IMR-90 (cell line): ENCODE measurements around the gene ACOXL. TPM values are rescaled to one million over a fixed set of nuclear protein-coding genes. Genes with fewer than 3 reads are reported as not detected.

ENCODE experiments used
- ATAC-seq: fragments of 200-7000 bp; cut with Tn5 transposase; 2 replicates; pipeline ENCODE4 v1.9.1; 2020; ENCODE audit warnings: low read depth, mild to moderate bottlenecking, moderate library complexity
- BruUV-seq: library from RNA; stranded (reverse); fragments of 400-500 nt; replicated peaks from 2 replicates; lab custom pipeline; 2021; lab: Mats Ljungman, UMichigan
- CTCF ChIA-PET: fragments of 300-600 bp; formaldehyde crosslinking; extraction: SDS; loops from one replicate; lab custom pipeline; 2021; ENCODE audit warnings: antibody characterized with exemption; lab: Yijun Ruan, JAX
- POLR2A ChIA-PET: fragments of 300-600 bp; sonication (Branson Sonifier 250); formaldehyde crosslinking; loops from one replicate; lab custom pipeline; 2022; ENCODE audit warnings: antibody characterized with exemption; ENCODE audit not compliant: unreplicated experiment; lab: Charles Lee
- DNase-seq: peaks from one replicate; pipeline ENCODE4 v3.0.0; 2013
- H2AFZ ChIP-seq: replicated peaks from 2 replicates; pipeline ENCODE3; 2013; ENCODE audit warnings: low read length, mild to moderate bottlenecking; ENCODE audit not compliant: poor library complexity
- H2AK5ac ChIP-seq: 2 replicates; pipeline ENCODE4 v1.6.1; 2013; ENCODE audit warnings: low read depth, low read length, inconsistent platforms
- H2AK9ac ChIP-seq: replicated peaks from 2 replicates; pipeline ENCODE3; 2013; ENCODE audit warnings: mild to moderate bottlenecking, low read depth, low read length, moderate library complexity; ENCODE audit not compliant: poor library complexity
- H2BK120ac ChIP-seq: 2 replicates; pipeline ENCODE4 v1.6.1; 2013; ENCODE audit warnings: low read depth, low read length, inconsistent platforms
- H2BK15ac ChIP-seq: 3 replicates; pipeline ENCODE4 v1.6.1; 2013; ENCODE audit warnings: low read depth, low read length, inconsistent platforms
- H2BK20ac ChIP-seq: 2 replicates; pipeline ENCODE4 v1.6.1; 2013; ENCODE audit warnings: low read depth, mild to moderate bottlenecking, inconsistent platforms, low read length, moderate library complexity
- H2BK5ac ChIP-seq: 2 replicates; pipeline ENCODE4 v1.6.1; 2013; ENCODE audit warnings: mild to moderate bottlenecking, low read depth, low read length, inconsistent platforms; ENCODE audit not compliant: poor library complexity, severe bottlenecking
- H3K14ac ChIP-seq: replicated peaks from 2 replicates; pipeline ENCODE4 v1.6.1; 2013; ENCODE audit warnings: low read depth, low read length, inconsistent platforms
- H3K18ac ChIP-seq: 2 replicates; pipeline ENCODE4 v1.6.1; 2013; ENCODE audit warnings: low read depth, low read length, control low read depth
- H3K23ac ChIP-seq: 2 replicates; pipeline ENCODE4 v1.6.1; 2013; ENCODE audit warnings: low read depth, low read length, inconsistent platforms
- H3K27ac ChIP-seq: 2 replicates; pipeline ENCODE4 v1.5.1; 2013; ENCODE audit warnings: mild to moderate bottlenecking, control low read depth, low read length; ENCODE audit not compliant: insufficient read depth
- H3K27me3 ChIP-seq: 2 replicates; pipeline ENCODE4 v1.6.1; 2013; ENCODE audit warnings: low read length; ENCODE audit not compliant: control insufficient read depth, insufficient read depth
- H3K36me3 ChIP-seq: 2 replicates; pipeline ENCODE4 v1.6.1; 2013; ENCODE audit warnings: low read length, mixed read lengths; ENCODE audit not compliant: control insufficient read depth, insufficient read depth
- H3K4ac ChIP-seq: 2 replicates; pipeline ENCODE4 v1.6.1; 2013; ENCODE audit warnings: low read depth, low read length, inconsistent platforms
- H3K4me1 ChIP-seq: 2 replicates; pipeline ENCODE4 v1.6.1; 2013; ENCODE audit warnings: low read length, mixed read lengths; ENCODE audit not compliant: control insufficient read depth, insufficient read depth
- H3K4me2 ChIP-seq: 2 replicates; pipeline ENCODE4 v1.6.1; 2013; ENCODE audit warnings: low read depth, mild to moderate bottlenecking, control low read depth, low read length, moderate library complexity
- H3K4me3 ChIP-seq: 2 replicates; pipeline ENCODE4 v1.5.1; 2013; ENCODE audit warnings: low read depth, mild to moderate bottlenecking, control low read depth, low read length, moderate library complexity; ENCODE audit not compliant: insufficient read depth
- H3K56ac ChIP-seq: 2 replicates; pipeline ENCODE4 v1.6.1; 2013; ENCODE audit warnings: low read length, inconsistent platforms; ENCODE audit not compliant: insufficient read depth; ENCODE audit errors: extremely low read depth
- H3K79me1 ChIP-seq, 2 experiments: 2 replicates each; pipeline ENCODE4 v1.6.1; 2013; ENCODE audit warnings: low read length in 2 of 2, inconsistent platforms in 1 of 2, low read depth in 1 of 2
- H3K9ac ChIP-seq: 2 replicates; pipeline ENCODE4 v1.6.1; 2013; ENCODE audit warnings: low read depth, low read length, control low read depth
- H3K9me1 ChIP-seq: 2 replicates; pipeline ENCODE4 v1.6.1; 2013; ENCODE audit warnings: low read length, inconsistent platforms; ENCODE audit not compliant: insufficient read depth
- H3K9me3 ChIP-seq: 2 replicates; pipeline ENCODE4 v1.6.1; 2013; ENCODE audit warnings: low read length; ENCODE audit not compliant: control insufficient read depth, insufficient read depth
- H4K20me1 ChIP-seq: 2 replicates; pipeline ENCODE4 v1.6.1; 2013; ENCODE audit warnings: low read length, inconsistent platforms; ENCODE audit not compliant: insufficient read depth
- H4K5ac ChIP-seq: 2 replicates; pipeline ENCODE4 v1.6.1; 2013; ENCODE audit warnings: mild to moderate bottlenecking, low read depth, low read length, control low read depth
- H4K8ac ChIP-seq, 2 experiments: 2 replicates each; pipeline ENCODE4 v1.6.1; 2013; ENCODE audit warnings: low read depth in 2 of 2, low read length in 2 of 2, control low read depth in 1 of 2, inconsistent platforms in 1 of 2
- H4K91ac ChIP-seq: 2 replicates; pipeline ENCODE4 v1.6.1; 2013; ENCODE audit warnings: low read depth, low read length, inconsistent platforms; ENCODE audit not compliant: insufficient read depth
- BHLHE40 ChIP-seq: fragments of 150-350 bp; IDR thresholded peaks from 2 replicates; pipeline ENCODE4 v1.6.1; 2016; ENCODE audit warnings: mild to moderate bottlenecking, low read depth, low read length
- CEBPB ChIP-seq: IDR thresholded peaks from 2 replicates; pipeline ENCODE4 v1.6.1; 2012; ENCODE audit warnings: low read depth, low read length, improper control_type of control experiment
- CHD1 ChIP-seq: IDR thresholded peaks from 2 replicates; pipeline ENCODE4 v1.6.1; 2012; ENCODE audit warnings: low read depth, low read length, improper control_type of control experiment
- CTCF ChIP-seq: conservative IDR thresholded peaks from 2 replicates; pipeline ENCODE4 v1.5.1; 2012; ENCODE audit warnings: mild to moderate bottlenecking, low read depth, low read length, improper control_type of control experiment
- ELK1 ChIP-seq: fragments of 150-350 bp; IDR thresholded peaks from 2 replicates; pipeline ENCODE4 v1.6.1; 2016; ENCODE audit warnings: low read depth, mild to moderate bottlenecking, low read length, moderate library complexity, borderline replicate concordance
- FOS ChIP-seq: fragments of 150-350 bp; IDR thresholded peaks from 2 replicates; pipeline ENCODE4 v1.6.1; 2016; ENCODE audit warnings: low read depth, low read length
- MAFK ChIP-seq: IDR thresholded peaks from 2 replicates; pipeline ENCODE4 v1.6.1; 2012; ENCODE audit warnings: low read depth, low read length, improper control_type of control experiment
- MAZ ChIP-seq: IDR thresholded peaks from 2 replicates; pipeline ENCODE4 v1.6.1; 2012; ENCODE audit warnings: low read depth, mild to moderate bottlenecking, low read length, improper control_type of control experiment, moderate library complexity, borderline replicate concordance
- MXI1 ChIP-seq: IDR thresholded peaks from 2 replicates; pipeline ENCODE4 v1.6.1; 2012; ENCODE audit warnings: low read depth, mild to moderate bottlenecking, low read length, moderate library complexity, borderline replicate concordance
- NFE2L2 ChIP-seq: fragments of 150-350 bp; IDR thresholded peaks from 2 replicates; pipeline ENCODE4 v1.6.1; 2016; ENCODE audit warnings: low read depth, mild to moderate bottlenecking, low read length
- POLR2A ChIP-seq: IDR thresholded peaks from 2 replicates; pipeline ENCODE4 v1.6.1; 2012; ENCODE audit warnings: mild to moderate bottlenecking, low read depth, low read length
- RCOR1 ChIP-seq: IDR thresholded peaks from 2 replicates; pipeline ENCODE4 v1.6.1; 2012; ENCODE audit warnings: mild to moderate bottlenecking, low read length, improper control_type of control experiment; ENCODE audit not compliant: insufficient replicate concordance
- RFX5 ChIP-seq: IDR thresholded peaks from 2 replicates; pipeline ENCODE4 v1.8.0; 2012; ENCODE audit warnings: low read depth, mild to moderate bottlenecking, low read length, moderate library complexity
- SMC3 ChIP-seq: fragments of 150-350 bp; IDR thresholded peaks from 2 replicates; pipeline ENCODE4 v1.6.1; 2016; ENCODE audit warnings: low read depth, mild to moderate bottlenecking, antibody characterized with exemption, low read length, moderate library complexity
- USF2 ChIP-seq: fragments of 150-350 bp; IDR thresholded peaks from 2 replicates; pipeline ENCODE4 v1.6.1; 2017; ENCODE audit warnings: mild to moderate bottlenecking, antibody characterized with exemption, low read length, low read depth
- WGBS, 2 experiments: methylation state at CpG; one replicate each; pipeline versions ENCODE4 v1.1.5 to v1.1.7; 2013; ENCODE audit warnings: missing lambda C conversion rate in 2 of 2; ENCODE audit not compliant: insufficient read length in 1 of 2; ENCODE audit errors: extremely low coverage in 2 of 2; 5-methylcytosine and 5-hydroxymethylcytosine counted together
- dilution Hi-C: fragments of 300-500 bp; cut with HindIII; formaldehyde crosslinking; loops from one replicate; pipeline ENCODE4 v1.14.3; 2018; ENCODE audit warnings: low sequenced_read_pairs; ENCODE audit not compliant: unreplicated experiment
- in situ Hi-C: fragments of 300-500 bp; cut with MboI; formaldehyde crosslinking; loops from 3 replicates; pipeline ENCODE4 v1.14.3; 2019; ENCODE audit warnings: low sequenced_read_pairs, inconsistent platforms, mixed read lengths
- intact Hi-C: fragments of 100-400 bp; cut with micrococcal nuclease; formaldehyde crosslinking; loops from 2 replicates; pipeline ENCODE4 v1.10.0; 2022
- polyA plus RNA-seq, 3 experiments: library from polyadenylated mRNA; depleted of rRNA; stranded (reverse); fragments of >200 nt; gene quantifications; 2 replicates each; pipeline ENCODE4 v1.2.3, GENCODE V29; 2012; ENCODE audit warnings: low replicate concordance in 1 of 3
- total RNA-seq: library from RNA; depleted of rRNA; stranded (reverse); fragments of >200 nt; gene quantifications from 2 replicates; pipeline ENCODE4 v1.2.3, GENCODE V29; 2012

Gene ACOXL
- total and polyA plus RNA-seq, 2 of the 4 experiments (the other 2 are of a cell fraction): not detected

- BruUV-seq: no TSS peak
- Histone ChIP-seq H3K27me3 (peaks cover 23% of the 10 kb centered on the region), H3K9ac (no peak overlapping the region), H2BK5ac (no peak overlapping the region), H3K23ac (no peak overlapping the region), H2BK120ac (no peak overlapping the region), H2BK20ac (no peak overlapping the region), H4K8ac (no peak overlapping the region), H3K4ac (no peak overlapping the region), H3K56ac (no peak overlapping the region), H3K4me2 (no peak overlapping the region), H3K27ac (no peak overlapping the region), H4K91ac (no peak overlapping the region), H2AK9ac (no peak overlapping the region), H3K79me1 (no peaks in the 10 kb centered on the region), H2BK15ac (no peak overlapping the region), H2AK5ac (no peak overlapping the region), H3K4me3 (no peak overlapping the region), H4K5ac (no peak overlapping the region), H2AFZ (no peak overlapping the region), H3K4me1 (no peaks in the 10 kb centered on the region), H3K18ac (no peak overlapping the region), H3K9me3 (no peaks in the 10 kb centered on the region), H3K14ac (no peak overlapping the region), H3K9me1 (no peaks in the 10 kb centered on the region), H4K20me1 (no peaks in the 10 kb centered on the region), H3K36me3 (no peaks in the 10 kb centered on the region)
- CTCF ChIA-PET: no interaction called here
- ATAC-seq (no peak), DNase-seq (no peak)
- in situ Hi-C loops: no loop called here
- intact Hi-C loops: no loop called here
- no peak for TF ChIP-seq FOS
- TF ChIP-seq MAFK: no peak
- no peak for TF ChIP-seq MAZ
- TF ChIP-seq NFE2L2: no peak
- TF ChIP-seq USF2: no peak
- TF ChIP-seq CHD1: no peak
- TF ChIP-seq POLR2A: no peak
- no peak for TF ChIP-seq CEBPB
- TF ChIP-seq RCOR1: no peak
- no peak for TF ChIP-seq MXI1
- no peak for TF ChIP-seq CTCF
- TF ChIP-seq BHLHE40: no peak
- no peak for TF ChIP-seq SMC3
- TF ChIP-seq RFX5: no peak
- TF ChIP-seq ELK1: no peak
- no CpG with 5 or more reads among the region's 1 CpG for WGBS, 2 experiments
- dilution Hi-C loops: no loop called here
- POLR2A ChIA-PET: no interaction called here
Observed at GRCh38 chr2:110708455-110708854, 23.9 kb upstream of the ACOXL start.
